GM19043 (cell line): Measurements from ENCODE around the gene B4GALNT2.

Experiments
- ATAC-seq: cut with Tn5 transposase; IDR thresholded peaks from one replicate; pipeline ENCODE4 v1.9.1; 2021; ENCODE audit warnings: low read depth; ENCODE audit not compliant: unreplicated experiment

The B4GALNT2 gene

GRCh38 chr17:49204516-49204915 lies 71.9 kb downstream of the B4GALNT2 start:
- no peak for ATAC-seq

- ATAC-seq = no peak
Measured at GRCh38 chr17:49209061-49209571, 76.5 kb downstream of the B4GALNT2 start.

GRCh38 chr17:49210158-49211029 lies 77.8 kb downstream of the B4GALNT2 start, which contains the start of the genes ABI3 and GNGT2:
Gene ABI3 (plus strand): TSS chr17:49210707. CDS start chr17:49210725, 18 bp downstream.
Gene GNGT2 (minus strand): TSS chr17:49210574. CDS start chr17:49207422, 3,152 bp downstream.
- no peak for ATAC-seq

- ATAC-seq = no peak
Measured at GRCh38 chr17:49213399-49213798, 80.8 kb downstream of the B4GALNT2 start.

- no peak for ATAC-seq
Measured at GRCh38 chr17:49213847-49214246, 81.3 kb downstream of the B4GALNT2 start.

GRCh38 chr17:49214676-49215360 lies 82.2 kb downstream of the B4GALNT2 start:
- ATAC-seq = no peak

GRCh38 chr17:49216482-49216881 lies 83.9 kb downstream of the B4GALNT2 start:
- ATAC-seq = no peak

GRCh38 chr17:49216953-49217650 lies 84.5 kb downstream of the B4GALNT2 start:
- no peak for ATAC-seq

- ATAC-seq = no peak
Measured at GRCh38 chr17:49217651-49218413, 85.3 kb downstream of the B4GALNT2 start.

GRCh38 chr17:49218941-49219913 lies 86.7 kb downstream of the B4GALNT2 start:
- ATAC-seq = no peak

- ATAC-seq = no peak
Measured at GRCh38 chr17:49219987-49220386, 87.4 kb downstream of the B4GALNT2 start.

- ATAC-seq = no peak
Measured at GRCh38 chr17:49223168-49223516, 90.6 kb downstream of the B4GALNT2 start.

GRCh38 chr17:49223517-49224197 lies 91.1 kb downstream of the B4GALNT2 start:
- ATAC-seq = no peak

GRCh38 chr17:49224198-49224996 lies 91.8 kb downstream of the B4GALNT2 start:
- no peak for ATAC-seq

- ATAC-seq = no peak
Measured at GRCh38 chr17:49224997-49225337, 92.4 kb downstream of the B4GALNT2 start.

- no peak for ATAC-seq
Measured at GRCh38 chr17:49225554-49226236, 93.1 kb downstream of the B4GALNT2 start.
